Measurements from ENCODE around the gene ATF6. TPM values are rescaled to one million over a fixed set of nuclear protein-coding genes. Genes with fewer than 3 reads are reported as not detected.

The ATF6 gene
- total and polyA plus RNA-seq, 2 of the 4 experiments (the other 2 are of a cell fraction): 12.2 to 17.6 TPM

- H3K14ac ChIP-seq (replicated peaks; ENCODE audit: low read depth, low read length): no peak overlapping the region
- no peak overlapping the region for H2BK20ac ChIP-seq (ENCODE audit: low read depth, low read length)
- no peaks in the 10 kb centered on the region for H3K79me1 ChIP-seq (ENCODE audit: low read depth in 1 of 2, low read length in 2 of 2)
- H3K27ac ChIP-seq (ENCODE audit: insufficient read depth, low read length): no peak overlapping the region
- no peak overlapping the region for H3K4me2 ChIP-seq (ENCODE audit: low read depth, low read length)
- WGBS, 2 experiments (ENCODE audit: extremely low coverage in 2 of 2, insufficient read length in 1 of 2): no CpG with 5 or more reads among the region's 9 CpGs
- H3K9ac ChIP-seq (ENCODE audit: low read depth, low read length): no peak overlapping the region
- no peaks in the 10 kb centered on the region for H3K9me1 ChIP-seq (ENCODE audit: insufficient read depth, low read length)
- H4K91ac ChIP-seq (ENCODE audit: insufficient read depth, low read depth, low read length): no peak overlapping the region
- ATAC-seq (ENCODE audit: low read depth): no peak
- H2AK5ac ChIP-seq (ENCODE audit: low read depth, low read length): no peak overlapping the region
- intact Hi-C loops (cut with micrococcal nuclease) (no loop called here), in situ Hi-C loops (cut with MboI; ENCODE audit: low sequenced_read_pairs) (no loop called here), dilution Hi-C loops (cut with HindIII; ENCODE audit: low sequenced_read_pairs, unreplicated experiment) (no loop called here)
- no peak for DNase-seq
- POLR2A ChIA-PET (ENCODE audit: unreplicated experiment): no interaction called here
- no peak overlapping the region for H2AFZ ChIP-seq (replicated peaks; ENCODE audit: low read length, poor library complexity)
- TF ChIP-seq RAD21 (IDR thresholded peaks at IDR 0.05; ENCODE audit: low read length) (no peak), CHD1 (IDR thresholded peaks at IDR 0.05; ENCODE audit: low read depth, low read length) (no peak), CEBPB (IDR thresholded peaks at IDR 0.05; ENCODE audit: low read depth, low read length) (no peak), ELK1 (IDR thresholded peaks at IDR 0.05; ENCODE audit: borderline replicate concordance, low read depth, low read length) (no peak), MAZ (IDR thresholded peaks at IDR 0.05; ENCODE audit: borderline replicate concordance, low read depth, low read length) (no peak), MXI1 (IDR thresholded peaks at IDR 0.05; ENCODE audit: borderline replicate concordance, low read depth, low read length) (no peak), MAFK (IDR thresholded peaks at IDR 0.05; ENCODE audit: low read depth, low read length) (no peak), USF2 (IDR thresholded peaks at IDR 0.05; ENCODE audit: low read depth, low read length) (no peak), POLR2A (IDR thresholded peaks at IDR 0.05; ENCODE audit: low read depth, low read length) (no peak), BHLHE40 (IDR thresholded peaks at IDR 0.05; ENCODE audit: low read depth, low read length) (no peak), FOS (IDR thresholded peaks at IDR 0.05; ENCODE audit: low read depth, low read length) (no peak), RCOR1 (IDR thresholded peaks at IDR 0.05; ENCODE audit: insufficient replicate concordance, low read length) (no peak), RFX5 (IDR thresholded peaks at IDR 0.05; ENCODE audit: low read depth, low read length) (no peak), SMC3 (IDR thresholded peaks at IDR 0.05; ENCODE audit: low read depth, low read length) (no peak), CTCF (conservative IDR thresholded peaks at IDR 0.05; ENCODE audit: low read depth, low read length) (no peak), NFE2L2 (IDR thresholded peaks at IDR 0.05; ENCODE audit: low read depth, low read length) (no peak)
- H3K4ac ChIP-seq (ENCODE audit: low read depth, low read length): no peak overlapping the region
- no peak overlapping the region for H2BK5ac ChIP-seq (ENCODE audit: low read depth, low read length, poor library complexity, severe bottlenecking)
- H4K8ac ChIP-seq (ENCODE audit: low read depth in 2 of 2, low read length in 2 of 2): no peak overlapping the region
- H4K5ac ChIP-seq (ENCODE audit: low read depth, low read length): no peak overlapping the region
- H4K20me1 ChIP-seq (ENCODE audit: insufficient read depth, low read length): no peaks in the 10 kb centered on the region
- no peak overlapping the region for H2BK15ac ChIP-seq (ENCODE audit: low read depth, low read length)
- H3K36me3 ChIP-seq (ENCODE audit: control insufficient read depth, insufficient read depth, low read length): no peaks in the 10 kb centered on the region
- peaks cover 10% of the 10 kb centered on the region for H3K9me3 ChIP-seq (ENCODE audit: control insufficient read depth, insufficient read depth, low read length)
- H2BK120ac ChIP-seq (ENCODE audit: low read depth, low read length): no peak overlapping the region
- H3K4me1 ChIP-seq (ENCODE audit: control insufficient read depth, insufficient read depth, low read length): no peaks in the 10 kb centered on the region
- peaks cover 4% of the 10 kb centered on the region for H3K27me3 ChIP-seq (ENCODE audit: control insufficient read depth, insufficient read depth, low read length)
- no peak overlapping the region for H3K56ac ChIP-seq (ENCODE audit: extremely low read depth, insufficient read depth, low read length)
- no peak overlapping the region for H3K4me3 ChIP-seq (ENCODE audit: insufficient read depth, low read depth, low read length)
- no peak overlapping the region for H3K18ac ChIP-seq (ENCODE audit: low read depth, low read length)
- BruUV-seq (replicated peaks): no TSS peak
- H3K23ac ChIP-seq (ENCODE audit: low read depth, low read length): no peak overlapping the region
- H2AK9ac ChIP-seq (replicated peaks; ENCODE audit: low read depth, low read length, poor library complexity): no peak overlapping the region
- CTCF ChIA-PET: no interaction called here
Measured at GRCh38 chr1:161982917-161983316, 216.8 kb downstream of the ATF6 start.
